Hematopoietic multipotent progenitor cell treated with erythropoietin and hydrocortisone succinate and interleukin-3 and kit ligand, for 8 days (in vitro differentiated cells): Measurements from ENCODE around the gene NTMT1.

Experiments
- DNase-seq: peaks from one replicate; pipeline ENCODE4 v3.0.0-alpha.2; 2015

NTMT1 gene

GRCh38 chr9:129682381-129682780 is 56.4 kb downstream of the NTMT1 start:
- no peak for DNase-seq

GRCh38 chr9:129685220-129685932 is 59.4 kb downstream of the NTMT1 start:
- no peak for DNase-seq
